Measurements from ENCODE around the gene OR8B2. TPM values are rescaled to one million over a fixed set of nuclear protein-coding genes. Genes with fewer than 3 reads are reported as not detected.
A peak's percentile ranks its signal among the peaks of the same experiment; 100 is the strongest.

OR8B2 gene
- total and polyA plus RNA-seq, 2 donors (not counting 1 experiment from before 2014, with no cell fraction given), result not detected

GRCh38 chr11:124402326-124402922 is 18.1 kb upstream of the OR8B2 start:
- peaks cover 4% of the 10 kb centered on the region for H3K27me3 Mint-ChIP-seq
- DNase-seq, result peak; percentile 67
- peak; percentile 85 for TF ChIP-seq CTCF (IDR thresholded peaks at IDR 0.05)
- no peak for TF ChIP-seq EZH2 (IDR thresholded peaks at IDR 0.05; ENCODE audit: borderline replicate concordance, insufficient read depth, low read depth, low read length, poor library complexity, severe bottlenecking)
- no peaks in the 10 kb centered on the region for H4K20me1 ChIP-seq (ENCODE audit: control insufficient read depth, insufficient read depth, low read length, poor library complexity, severe bottlenecking)
- H3K9me3 ChIP-seq (ENCODE audit: control extremely low read depth in 1 of 3, control insufficient read depth in 2 of 3, insufficient read depth in 1 of 3, low read length in 2 of 3), result no peaks in the 10 kb centered on the region
- H3K27ac ChIP-seq (ENCODE audit: low read length in 2 of 2), result no peak overlapping the region
- H3K9me3 Mint-ChIP-seq (ENCODE audit: insufficient read depth), result no peaks in the 10 kb centered on the region
- H3K36me3 ChIP-seq (replicated peaks in 1 of 2; ENCODE audit: control extremely low read depth in 1 of 2, control insufficient read depth in 1 of 2, extremely low read depth in 1 of 2, insufficient read depth in 2 of 2, low read length in 1 of 2), result no peaks in the 10 kb centered on the region
- ChIA-PET POLR2A (interaction anchor here (0.6 kb wide), 1 partner anchor 72 kb away, joined by 4 read pairs; no protein-coding TSS in a partner anchor), CTCF (interaction anchor here (0.5 to 1.9 kb wide), 16 partner anchors 9 to 668 kb away, joined by 3 to 11 read pairs (median 3); no protein-coding TSS in a partner anchor)
- H3K79me2 ChIP-seq (ENCODE audit: control insufficient read depth, insufficient read depth, low read length), result no peaks in the 10 kb centered on the region
- peak; percentile 43 for ATAC-seq (ENCODE audit: low read depth)
- H3K27me3 ChIP-seq (replicated peaks in 1 of 4; ENCODE audit: control extremely low read depth in 1 of 4, control insufficient read depth in 3 of 4, insufficient read depth in 4 of 4, low read length in 3 of 4), result no peaks in the 10 kb centered on the region
- H3K4me3 ChIP-seq (ENCODE audit: control extremely low read depth in 1 of 5, extremely low read depth in 1 of 5, insufficient read depth in 1 of 5, low read depth in 2 of 5, low read length in 4 of 5), result no peak overlapping the region
- H3K4me1 Mint-ChIP-seq, result peaks cover 8% of the 10 kb centered on the region
- no CpG with 5 or more reads among the region's 8 CpGs for WGBS (ENCODE audit: insufficient coverage)
- no peak overlapping the region for H3K4me2 ChIP-seq (replicated peaks; ENCODE audit: low read depth, low read length, poor library complexity, severe bottlenecking)
- no peak overlapping the region for H2AFZ ChIP-seq (ENCODE audit: insufficient read depth, low read depth, low read length, poor library complexity, severe bottlenecking)
- H3K4me3 Mint-ChIP-seq, result no peak overlapping the region
- no peak overlapping the region for H3K9ac ChIP-seq (ENCODE audit: low read length)
- no peak overlapping the region for H3K27ac Mint-ChIP-seq
- intact Hi-C loops (cut with micrococcal nuclease), result loop anchor here (5.0 kb wide), 1 partner anchor 185 kb away; no protein-coding TSS in a partner anchor
- peaks cover 0 to 6% of the 10 kb centered on the region in 2 donors for H3K4me1 ChIP-seq (ENCODE audit: control insufficient read depth in 2 of 2, insufficient read depth in 2 of 2, low read length in 2 of 2)

- H4K20me1 ChIP-seq (ENCODE audit: control insufficient read depth, insufficient read depth, low read length, poor library complexity, severe bottlenecking), result no peaks in the 10 kb centered on the region
Measured at GRCh38 chr11:124398924-124399323, 14.6 kb upstream of the OR8B2 start, which contains the start of gene OR8B3. Gene OR8B3 (minus strand): TSS chr11:124399024. CDS start chr11:124397351, 1,673 bp downstream.

More at GRCh38 chr11:124398924-124399323, 14.6 kb upstream of the OR8B2 start, which contains the start of gene OR8B3:
- ChIA-PET CTCF (no interaction called here), POLR2A (no interaction called here)
- DNase-seq (no peak), ATAC-seq (ENCODE audit: low read depth) (no peak)
- intact Hi-C loops (cut with micrococcal nuclease), result no loop called here
- Mint-ChIP-seq H3K4me3 (no peak within 1 kb of the TSS), H3K9me3 (ENCODE audit: insufficient read depth) (no peaks in the 10 kb centered on the region), H3K4me1 (peaks cover 3% of the 10 kb centered on the region), H3K27ac (no peak within 1 kb of the TSS), H3K27me3 (no peaks in the 10 kb centered on the region)
- Histone ChIP-seq H3K27ac (ENCODE audit: low read length in 2 of 2) (no peak within 1 kb of the TSS), H3K79me2 (ENCODE audit: control insufficient read depth, insufficient read depth, low read length) (no peaks in the 10 kb centered on the region), H3K27me3 (replicated peaks in 1 of 4; ENCODE audit: control extremely low read depth in 1 of 4, control insufficient read depth in 3 of 4, insufficient read depth in 4 of 4, low read length in 3 of 4) (no peaks in the 10 kb centered on the region), H3K9ac (ENCODE audit: low read length) (no peak within 1 kb of the TSS), H3K4me1 (ENCODE audit: control insufficient read depth in 2 of 2, insufficient read depth in 2 of 2, low read length in 2 of 2) (no peaks in the 10 kb centered on the region), H3K4me3 (ENCODE audit: control extremely low read depth in 1 of 5, extremely low read depth in 1 of 5, insufficient read depth in 1 of 5, low read depth in 2 of 5, low read length in 4 of 5) (no peak within 1 kb of the TSS), H3K36me3 (replicated peaks in 1 of 2; ENCODE audit: control extremely low read depth in 1 of 2, control insufficient read depth in 1 of 2, extremely low read depth in 1 of 2, insufficient read depth in 2 of 2, low read length in 1 of 2) (no peaks in the 10 kb centered on the region), H3K4me2 (replicated peaks; ENCODE audit: low read depth, low read length, poor library complexity, severe bottlenecking) (no peak within 1 kb of the TSS), H2AFZ (ENCODE audit: insufficient read depth, low read depth, low read length, poor library complexity, severe bottlenecking) (no peak within 1 kb of the TSS), H3K9me3 (ENCODE audit: control extremely low read depth in 1 of 3, control insufficient read depth in 2 of 3, insufficient read depth in 1 of 3, low read length in 2 of 3) (no peaks in the 10 kb centered on the region)
- TF ChIP-seq CTCF (IDR thresholded peaks at IDR 0.05), result no peak

All from B cell (primary cell).